ENCODE measurements around the gene ADPRHL1. TPM values are rescaled to one million over a fixed set of nuclear protein-coding genes. Genes with fewer than 3 reads are reported as not detected.

ADPRHL1 gene
- total RNA-seq, 1 donor from 2014 or later: 16.7 TPM

GRCh38 chr13:113432506-113433270, 20.6 kb downstream of the ADPRHL1 start:
- no peak for DNase-seq

DNA sequence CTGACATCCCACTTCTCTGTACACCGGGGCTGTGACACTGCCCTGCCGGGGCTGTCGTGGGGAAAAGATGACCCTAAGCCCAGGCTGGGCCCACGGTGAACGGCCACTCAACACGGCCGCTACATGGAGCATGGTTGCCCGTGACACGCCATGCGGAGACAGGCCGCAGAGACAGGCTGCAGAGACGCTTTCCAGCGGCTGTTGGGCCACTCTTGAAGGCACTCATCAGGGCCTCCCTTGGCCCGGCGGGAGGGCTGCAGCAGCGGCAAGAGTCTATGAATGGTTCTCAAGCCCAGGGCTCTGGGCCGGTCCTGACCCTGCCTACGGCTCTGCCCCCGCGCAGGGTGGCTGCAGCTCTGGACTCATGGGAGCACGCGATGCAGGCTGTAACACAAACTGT, 22.1 kb downstream of the ADPRHL1 start:
- DNase-seq: no peak

- DNase-seq: no peak
Observed at GRCh38 chr13:113430378-113431110, 22.7 kb downstream of the ADPRHL1 start.

- DNase-seq: no peak
Observed at GRCh38 chr13:113429608-113429985, 23.7 kb downstream of the ADPRHL1 start.

DNA sequence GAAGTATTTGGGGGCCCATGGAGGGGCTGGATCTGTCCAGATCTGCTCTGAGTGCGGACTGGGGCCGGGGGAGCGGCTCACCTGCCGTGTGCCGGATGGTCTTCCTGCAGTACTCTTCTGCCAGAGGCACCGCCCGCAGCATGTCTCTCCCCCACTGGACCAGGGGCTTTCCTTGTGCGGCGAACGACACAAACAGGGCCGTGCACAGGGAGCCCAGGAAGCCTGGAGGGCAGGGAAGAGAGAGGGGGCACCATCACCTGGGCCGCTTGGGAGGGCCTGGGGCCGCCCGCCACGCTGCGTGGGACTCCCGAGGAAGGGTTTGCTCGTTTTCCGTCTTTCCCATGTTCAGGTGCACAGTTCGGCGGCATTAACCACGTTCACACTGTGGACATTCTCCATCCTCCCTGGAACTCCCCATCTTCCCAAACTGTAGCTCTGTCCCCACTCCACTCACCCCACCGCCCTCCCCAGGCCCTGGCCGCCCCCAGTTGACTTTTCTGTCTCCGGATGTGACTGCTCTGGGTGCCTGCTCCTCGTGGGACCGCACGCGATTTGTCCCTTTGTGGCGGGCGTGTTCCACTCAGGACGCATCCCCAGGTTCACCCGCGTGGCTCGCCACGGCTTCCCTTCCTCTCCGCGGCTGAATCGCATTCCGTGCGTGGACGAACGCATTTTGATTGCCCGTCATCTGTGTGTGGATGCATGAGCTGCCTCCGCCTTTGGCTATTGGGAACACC, 24.2 kb downstream of the ADPRHL1 start:
- no peak for DNase-seq

DNA sequence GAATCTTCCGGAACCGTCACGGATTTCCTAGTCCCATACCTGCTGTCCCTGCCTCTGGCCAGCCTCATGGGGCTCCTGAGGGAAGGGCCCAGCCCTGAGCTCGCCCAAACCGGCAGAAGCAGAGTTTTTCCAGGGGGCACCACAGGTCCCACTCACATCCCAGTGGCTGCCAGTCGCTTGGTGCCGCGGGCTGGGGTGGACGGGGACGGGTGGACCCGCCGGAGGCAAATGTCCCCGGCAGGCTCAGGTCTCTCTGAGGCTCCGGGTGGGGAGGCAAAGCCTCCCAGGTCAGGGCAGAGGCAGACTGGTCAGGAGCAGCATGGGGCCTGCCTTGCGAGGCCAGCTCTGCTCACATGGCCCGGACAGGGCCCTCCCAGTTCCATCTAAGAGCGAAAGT, 24.8 kb downstream of the ADPRHL1 start:
- no peak for DNase-seq

GRCh38 chr13:113427562-113428468, 25.5 kb downstream of the ADPRHL1 start:
- no peak for DNase-seq

DNA sequence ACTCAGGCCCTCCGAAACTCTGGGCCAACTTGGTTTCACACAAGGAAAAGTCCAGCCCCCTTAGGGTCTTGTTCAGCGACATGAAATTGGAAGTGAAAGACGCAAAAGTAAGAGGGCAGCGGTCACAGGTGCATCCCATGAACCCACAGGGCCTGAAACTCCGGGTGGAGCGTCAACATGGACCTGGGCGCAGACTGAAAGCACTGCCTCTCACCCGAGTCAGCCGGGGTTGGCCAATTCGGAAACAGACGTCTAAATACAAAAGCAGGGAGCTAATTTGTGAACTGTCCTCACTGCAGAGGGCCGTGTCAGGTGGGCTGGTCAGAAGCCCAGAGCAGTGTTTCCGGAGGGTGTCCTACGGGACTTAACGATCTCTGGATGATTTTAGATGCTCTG, 26.7 kb downstream of the ADPRHL1 start:
- no peak for DNase-seq

DNA sequence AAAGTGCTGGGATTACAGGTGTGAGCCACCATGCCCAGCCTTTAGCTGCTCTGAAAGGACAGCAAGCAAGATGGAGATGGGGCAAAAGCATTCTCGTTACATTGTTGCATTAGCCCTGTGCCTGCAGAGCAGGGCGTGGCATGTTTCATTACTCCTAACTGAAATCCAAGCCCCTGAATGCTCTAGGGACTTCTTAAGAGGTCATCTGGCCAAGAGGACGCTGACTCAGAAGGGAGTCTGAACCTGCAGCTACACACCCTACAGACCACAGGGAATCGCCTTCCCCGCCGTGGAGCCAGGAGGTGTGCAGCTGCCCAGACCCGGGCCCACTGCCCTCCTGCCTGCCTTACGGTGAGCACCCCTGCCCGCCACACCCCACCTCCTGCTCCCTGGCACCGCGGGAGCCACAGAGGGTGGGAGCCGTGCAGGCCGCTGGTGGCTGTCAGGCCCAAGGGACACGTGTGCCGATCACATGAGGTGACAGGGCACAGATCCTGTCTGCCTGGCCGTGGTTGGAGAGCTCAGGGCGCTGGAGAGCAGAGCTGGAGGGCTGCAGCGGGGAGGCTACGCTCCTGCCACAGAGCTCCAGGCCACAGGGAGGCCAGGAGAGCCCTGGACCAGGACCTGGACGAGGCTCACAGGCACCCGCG, 27.2 kb downstream of the ADPRHL1 start:
- no peak for DNase-seq

- no peak for DNase-seq
Observed at GRCh38 chr13:113423520-113424163, 29.6 kb downstream of the ADPRHL1 start.

- no peak for DNase-seq
Observed at GRCh38 chr13:113422807-113423519, 30.3 kb downstream of the ADPRHL1 start.

DNA sequence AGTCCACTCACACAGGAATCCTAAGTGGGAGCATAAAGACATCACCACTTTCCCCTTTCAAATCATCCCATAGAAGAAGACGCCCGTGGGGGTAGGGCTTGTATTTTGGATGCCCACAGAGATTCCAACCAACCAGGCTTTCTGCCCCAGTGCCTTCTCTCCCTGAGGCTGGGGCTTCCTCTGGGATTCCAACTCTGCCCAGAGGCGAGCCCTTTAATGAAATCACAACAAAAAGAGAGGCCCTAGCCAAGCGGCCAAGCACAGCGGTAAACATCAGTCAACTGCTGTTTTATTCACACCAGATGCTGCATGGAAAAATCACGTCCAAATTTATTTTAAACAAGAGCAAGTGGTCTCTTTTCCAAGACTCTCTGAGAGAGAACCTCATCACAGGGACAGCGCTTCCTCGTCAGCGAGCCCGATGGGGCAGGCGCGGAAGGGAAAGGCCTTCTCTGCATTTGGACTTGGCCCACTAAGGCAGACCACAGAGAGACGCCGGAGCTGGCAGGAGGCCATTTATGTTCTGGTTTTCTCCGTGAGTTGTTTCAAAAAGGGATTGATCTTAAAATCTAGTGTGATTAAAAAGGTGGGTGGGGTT, 31.5 kb downstream of the ADPRHL1 start:
- DNase-seq: peak; percentile 78

GRCh38 chr13:113420833-113421600, 32.3 kb downstream of the ADPRHL1 start:
- no peak for DNase-seq

GRCh38 chr13:113420232-113420631, 33.1 kb downstream of the ADPRHL1 start:
- no peak for DNase-seq

DNA sequence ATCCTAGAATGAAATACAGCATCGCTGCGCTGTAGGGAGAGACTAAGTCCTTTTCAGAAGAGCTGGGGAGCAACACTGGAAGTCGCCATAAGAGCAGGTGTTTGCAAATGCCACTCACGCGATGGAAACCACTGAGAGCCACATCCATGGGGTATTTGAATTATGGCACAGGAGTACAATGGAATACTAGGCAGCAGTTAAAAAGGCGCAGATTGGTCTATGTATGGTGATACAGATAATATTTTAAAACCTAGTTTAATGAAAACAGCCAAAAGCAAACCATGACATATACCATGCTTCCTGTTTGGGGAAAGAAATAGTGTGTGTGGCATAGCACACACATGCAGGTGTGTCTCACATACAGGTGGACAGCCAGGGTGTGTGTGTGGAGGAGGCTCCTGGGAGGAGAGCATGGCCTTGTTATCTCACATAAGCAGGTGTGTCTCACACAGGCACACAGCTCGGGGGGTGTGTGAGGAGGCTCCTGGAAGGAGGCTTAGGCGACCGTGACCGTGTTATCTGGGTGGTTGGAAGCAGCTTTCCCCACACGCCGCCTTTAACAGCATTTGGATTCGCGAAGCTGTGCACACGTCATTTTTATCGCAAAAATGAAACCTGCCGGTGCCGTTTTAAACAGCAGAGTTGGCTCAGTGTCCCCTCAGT, 33.6 kb downstream of the ADPRHL1 start:
- no peak for DNase-seq

GRCh38 chr13:113418722-113419049, 34.6 kb downstream of the ADPRHL1 start:
- no peak for DNase-seq

- no peak for DNase-seq
Observed at GRCh38 chr13:113417836-113418721, 35.2 kb downstream of the ADPRHL1 start.

Data from skin of body (tissue), 2 donors.